Measurements from ENCODE around the gene CHCHD6. TPM values are rescaled to one million over a fixed set of nuclear protein-coding genes. Genes with fewer than 3 reads are reported as not detected.

Gene CHCHD6
- polyA plus RNA-seq, 1 donor from 2014 or later, result 102 TPM

DNA sequence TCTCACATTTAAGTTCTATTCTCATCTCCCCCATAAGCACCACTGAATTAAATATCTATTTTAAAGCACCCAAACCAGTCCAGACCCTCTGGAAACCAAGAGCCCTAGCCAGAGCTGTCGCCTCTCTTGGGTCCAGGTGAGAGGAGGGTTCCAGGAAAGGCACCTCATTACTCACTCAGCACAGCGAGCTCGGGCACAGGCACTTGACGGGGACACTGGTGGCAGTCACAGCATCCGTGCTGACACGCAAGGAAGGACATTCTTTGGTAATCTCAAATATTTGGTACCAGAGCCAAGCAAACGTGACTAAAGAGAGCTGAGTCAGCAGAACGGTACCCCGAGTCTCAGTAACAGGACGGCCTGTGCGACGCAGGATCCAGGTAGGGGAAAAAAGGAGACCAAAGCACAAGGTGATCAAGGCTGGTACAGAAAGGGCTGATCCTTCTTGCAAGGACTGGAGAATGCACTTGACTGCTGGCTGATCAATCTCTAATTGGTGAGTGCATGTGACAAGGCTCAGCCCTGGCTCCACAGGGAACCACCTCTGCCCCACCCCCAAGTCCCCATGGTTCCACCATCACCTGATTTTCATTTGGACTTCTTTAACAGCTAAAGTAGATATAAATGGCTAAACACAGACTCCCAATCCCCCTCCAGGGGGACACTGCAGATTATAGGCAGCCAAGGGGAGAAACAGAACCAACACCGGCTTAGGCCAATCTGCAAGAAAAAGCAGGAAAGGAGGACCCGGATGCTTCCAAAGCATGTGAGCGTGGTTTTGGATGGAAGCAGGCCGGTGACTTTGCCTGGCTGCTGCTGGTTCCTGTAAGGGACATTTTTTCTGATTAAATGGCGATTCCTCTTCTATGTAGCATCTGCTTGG, 61.4 kb downstream of the CHCHD6 start:
- no peaks in the 10 kb centered on the region for H3F3A ChIP-seq (ENCODE audit: insufficient read depth, low read length, poor library complexity, severe bottlenecking)
- no peaks in the 10 kb centered on the region for H3K27me3 ChIP-seq (ENCODE audit: insufficient read depth, low read depth, low read length)
- H3K4me3 ChIP-seq (ENCODE audit: low read length), result no peak overlapping the region
- TF ChIP-seq, protein P1, sequence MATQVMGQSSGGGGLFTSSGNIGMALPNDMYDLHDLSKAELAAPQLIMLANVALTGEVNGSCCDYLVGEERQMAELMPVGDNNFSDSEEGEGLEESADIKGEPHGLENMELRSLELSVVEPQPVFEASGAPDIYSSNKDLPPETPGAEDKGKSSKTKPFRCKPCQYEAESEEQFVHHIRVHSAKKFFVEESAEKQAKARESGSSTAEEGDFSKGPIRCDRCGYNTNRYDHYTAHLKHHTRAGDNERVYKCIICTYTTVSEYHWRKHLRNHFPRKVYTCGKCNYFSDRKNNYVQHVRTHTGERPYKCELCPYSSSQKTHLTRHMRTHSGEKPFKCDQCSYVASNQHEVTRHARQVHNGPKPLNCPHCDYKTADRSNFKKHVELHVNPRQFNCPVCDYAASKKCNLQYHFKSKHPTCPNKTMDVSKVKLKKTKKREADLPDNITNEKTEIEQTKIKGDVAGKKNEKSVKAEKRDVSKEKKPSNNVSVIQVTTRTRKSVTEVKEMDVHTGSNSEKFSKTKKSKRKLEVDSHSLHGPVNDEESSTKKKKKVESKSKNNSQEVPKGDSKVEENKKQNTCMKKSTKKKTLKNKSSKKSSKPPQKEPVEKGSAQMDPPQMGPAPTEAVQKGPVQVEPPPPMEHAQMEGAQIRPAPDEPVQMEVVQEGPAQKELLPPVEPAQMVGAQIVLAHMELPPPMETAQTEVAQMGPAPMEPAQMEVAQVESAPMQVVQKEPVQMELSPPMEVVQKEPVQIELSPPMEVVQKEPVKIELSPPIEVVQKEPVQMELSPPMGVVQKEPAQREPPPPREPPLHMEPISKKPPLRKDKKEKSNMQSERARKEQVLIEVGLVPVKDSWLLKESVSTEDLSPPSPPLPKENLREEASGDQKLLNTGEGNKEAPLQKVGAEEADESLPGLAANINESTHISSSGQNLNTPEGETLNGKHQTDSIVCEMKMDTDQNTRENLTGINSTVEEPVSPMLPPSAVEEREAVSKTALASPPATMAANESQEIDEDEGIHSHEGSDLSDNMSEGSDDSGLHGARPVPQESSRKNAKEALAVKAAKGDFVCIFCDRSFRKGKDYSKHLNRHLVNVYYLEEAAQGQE (IDR thresholded peaks at IDR 0.05; ENCODE audit: borderline replicate concordance), result no peak
- no peak for TF ChIP-seq RAD21 (conservative IDR thresholded peaks at IDR 0.05)
- no peak for TF ChIP-seq EZH2 (IDR thresholded peaks at IDR 0.05; ENCODE audit: borderline replicate concordance, insufficient read depth, low read length, poor library complexity, severe bottlenecking)
- TF ChIP-seq, protein P2, sequence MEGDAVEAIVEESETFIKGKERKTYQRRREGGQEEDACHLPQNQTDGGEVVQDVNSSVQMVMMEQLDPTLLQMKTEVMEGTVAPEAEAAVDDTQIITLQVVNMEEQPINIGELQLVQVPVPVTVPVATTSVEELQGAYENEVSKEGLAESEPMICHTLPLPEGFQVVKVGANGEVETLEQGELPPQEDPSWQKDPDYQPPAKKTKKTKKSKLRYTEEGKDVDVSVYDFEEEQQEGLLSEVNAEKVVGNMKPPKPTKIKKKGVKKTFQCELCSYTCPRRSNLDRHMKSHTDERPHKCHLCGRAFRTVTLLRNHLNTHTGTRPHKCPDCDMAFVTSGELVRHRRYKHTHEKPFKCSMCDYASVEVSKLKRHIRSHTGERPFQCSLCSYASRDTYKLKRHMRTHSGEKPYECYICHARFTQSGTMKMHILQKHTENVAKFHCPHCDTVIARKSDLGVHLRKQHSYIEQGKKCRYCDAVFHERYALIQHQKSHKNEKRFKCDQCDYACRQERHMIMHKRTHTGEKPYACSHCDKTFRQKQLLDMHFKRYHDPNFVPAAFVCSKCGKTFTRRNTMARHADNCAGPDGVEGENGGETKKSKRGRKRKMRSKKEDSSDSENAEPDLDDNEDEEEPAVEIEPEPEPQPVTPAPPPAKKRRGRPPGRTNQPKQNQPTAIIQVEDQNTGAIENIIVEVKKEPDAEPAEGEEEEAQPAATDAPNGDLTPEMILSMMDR (IDR thresholded peaks at IDR 0.05; ENCODE audit: poor library complexity, severe bottlenecking), result no peak
- TF ChIP-seq MXI1 (conservative IDR thresholded peaks at IDR 0.05; ENCODE audit: poor library complexity, severe bottlenecking), result no peak
- TF ChIP-seq TAF1 (IDR thresholded peaks at IDR 0.05; ENCODE audit: low read depth), result no peak
- no peak for TF ChIP-seq SMC3 (conservative IDR thresholded peaks at IDR 0.05; ENCODE audit: poor library complexity)
- TF ChIP-seq POLR2AphosphoS5 (IDR thresholded peaks at IDR 0.05), result no peak
- H4K20me1 ChIP-seq (ENCODE audit: insufficient read depth), result no peaks in the 10 kb centered on the region
- no peak overlapping the region for H2AFZ ChIP-seq (ENCODE audit: low read depth, low read length)
- peaks cover 3% of the 10 kb centered on the region for H3K9me3 ChIP-seq (ENCODE audit: low read length)
- H3K27ac ChIP-seq (ENCODE audit: low read length), result no peak overlapping the region
- no peaks in the 10 kb centered on the region for H3K79me2 ChIP-seq (replicated peaks; ENCODE audit: insufficient read depth, low read length)
- H3K9ac ChIP-seq (ENCODE audit: low read length), result no peak overlapping the region
- H3K9me2 ChIP-seq (ENCODE audit: insufficient read depth, low read length), result no peaks in the 10 kb centered on the region
- H3K36me3 ChIP-seq (ENCODE audit: insufficient read depth, low read length), result no peaks in the 10 kb centered on the region
- no peak overlapping the region for H3K4me2 ChIP-seq (ENCODE audit: low read length)

DNA sequence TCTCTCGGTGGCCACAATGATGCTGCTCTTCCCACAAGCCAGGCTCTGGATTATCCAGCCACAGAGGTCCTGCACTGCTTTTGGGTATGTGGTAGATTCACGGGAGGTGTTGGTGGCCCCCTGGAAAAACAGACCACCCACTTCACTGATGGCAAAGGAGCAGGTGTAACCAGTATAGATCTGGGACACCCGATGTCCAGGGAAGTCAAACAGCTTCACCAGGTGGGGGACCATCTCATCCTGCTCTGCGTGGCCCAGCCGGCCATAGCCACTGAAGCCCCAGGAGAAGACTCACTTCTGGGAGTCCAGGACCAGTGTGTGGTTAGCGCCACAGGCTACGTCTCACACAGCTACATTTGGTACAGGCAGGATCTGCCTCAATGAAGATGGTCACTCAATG, 62.6 kb downstream of the CHCHD6 start:
- Histone ChIP-seq H3K9me2 (ENCODE audit: insufficient read depth, low read length) (no peaks in the 10 kb centered on the region), H4K20me1 (ENCODE audit: insufficient read depth) (no peaks in the 10 kb centered on the region), H2AFZ (ENCODE audit: low read depth, low read length) (no peak overlapping the region), H3K27me3 (ENCODE audit: insufficient read depth, low read depth, low read length) (no peaks in the 10 kb centered on the region), H3K9me3 (ENCODE audit: low read length) (peaks cover 3% of the 10 kb centered on the region), H3K4me2 (ENCODE audit: low read length) (no peak overlapping the region), H3K4me3 (ENCODE audit: low read length) (no peak overlapping the region), H3K27ac (ENCODE audit: low read length) (no peak overlapping the region), H3K79me2 (replicated peaks; ENCODE audit: insufficient read depth, low read length) (no peaks in the 10 kb centered on the region), H3F3A (ENCODE audit: insufficient read depth, low read length, poor library complexity, severe bottlenecking) (no peaks in the 10 kb centered on the region), H3K36me3 (ENCODE audit: insufficient read depth, low read length) (no peaks in the 10 kb centered on the region), H3K9ac (ENCODE audit: low read length) (no peak overlapping the region)
- TF ChIP-seq RAD21 (conservative IDR thresholded peaks at IDR 0.05) (no peak), POLR2AphosphoS5 (IDR thresholded peaks at IDR 0.05) (no peak), SMC3 (conservative IDR thresholded peaks at IDR 0.05; ENCODE audit: poor library complexity) (no peak), TAF1 (IDR thresholded peaks at IDR 0.05; ENCODE audit: low read depth) (no peak), EP300 (conservative IDR thresholded peaks at IDR 0.05; ENCODE audit: poor library complexity, severe bottlenecking) (no peak)

Measured in neural cell (in vitro differentiated cells).